Measurements from ENCODE around the gene ABI1. TPM values are rescaled to one million over a fixed set of nuclear protein-coding genes. Genes with fewer than 3 reads are reported as not detected.

The ABI1 gene
- total RNA-seq, 1 donor: 57.9 TPM

- H3K4me3 ChIP-seq (ENCODE audit: low read depth, low read length): no peak overlapping the region
- TF ChIP-seq, protein P1, sequence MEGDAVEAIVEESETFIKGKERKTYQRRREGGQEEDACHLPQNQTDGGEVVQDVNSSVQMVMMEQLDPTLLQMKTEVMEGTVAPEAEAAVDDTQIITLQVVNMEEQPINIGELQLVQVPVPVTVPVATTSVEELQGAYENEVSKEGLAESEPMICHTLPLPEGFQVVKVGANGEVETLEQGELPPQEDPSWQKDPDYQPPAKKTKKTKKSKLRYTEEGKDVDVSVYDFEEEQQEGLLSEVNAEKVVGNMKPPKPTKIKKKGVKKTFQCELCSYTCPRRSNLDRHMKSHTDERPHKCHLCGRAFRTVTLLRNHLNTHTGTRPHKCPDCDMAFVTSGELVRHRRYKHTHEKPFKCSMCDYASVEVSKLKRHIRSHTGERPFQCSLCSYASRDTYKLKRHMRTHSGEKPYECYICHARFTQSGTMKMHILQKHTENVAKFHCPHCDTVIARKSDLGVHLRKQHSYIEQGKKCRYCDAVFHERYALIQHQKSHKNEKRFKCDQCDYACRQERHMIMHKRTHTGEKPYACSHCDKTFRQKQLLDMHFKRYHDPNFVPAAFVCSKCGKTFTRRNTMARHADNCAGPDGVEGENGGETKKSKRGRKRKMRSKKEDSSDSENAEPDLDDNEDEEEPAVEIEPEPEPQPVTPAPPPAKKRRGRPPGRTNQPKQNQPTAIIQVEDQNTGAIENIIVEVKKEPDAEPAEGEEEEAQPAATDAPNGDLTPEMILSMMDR (IDR thresholded peaks at IDR 0.05; ENCODE audit: insufficient read depth, low read depth, low read length): peak; percentile 89
- DNase-seq (ENCODE audit: low read depth): peak; percentile 77
Measured at GRCh38 chr10:26881600-26882331, 21.0 kb upstream of the ABI1 start.

DNA sequence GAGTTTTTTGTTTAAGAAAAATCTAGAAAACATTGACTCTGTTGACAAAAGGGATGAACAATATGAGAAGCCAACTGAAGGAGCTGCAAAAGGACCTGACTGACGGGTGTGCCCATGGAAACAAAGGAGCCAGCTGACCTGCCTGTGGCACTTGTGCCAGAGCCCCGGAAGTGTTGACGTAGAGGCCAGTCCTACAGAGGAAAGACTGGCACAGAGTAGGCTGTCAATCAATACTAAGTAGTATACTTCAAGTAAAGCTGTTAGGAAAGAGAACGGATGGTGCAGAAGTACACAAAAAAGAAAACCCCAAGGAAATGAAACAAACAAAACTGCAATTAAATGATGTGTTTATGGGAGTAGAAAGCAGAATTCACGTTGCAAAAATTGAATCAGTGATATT lies 19.0 kb upstream of the ABI1 start:
- TF ChIP-seq, protein P1 (IDR thresholded peaks at IDR 0.05; ENCODE audit: insufficient read depth, low read depth, low read length): no peak
- DNase-seq (ENCODE audit: low read depth): no peak
- H3K4me3 ChIP-seq (ENCODE audit: low read depth, low read length): no peak overlapping the region

DNA sequence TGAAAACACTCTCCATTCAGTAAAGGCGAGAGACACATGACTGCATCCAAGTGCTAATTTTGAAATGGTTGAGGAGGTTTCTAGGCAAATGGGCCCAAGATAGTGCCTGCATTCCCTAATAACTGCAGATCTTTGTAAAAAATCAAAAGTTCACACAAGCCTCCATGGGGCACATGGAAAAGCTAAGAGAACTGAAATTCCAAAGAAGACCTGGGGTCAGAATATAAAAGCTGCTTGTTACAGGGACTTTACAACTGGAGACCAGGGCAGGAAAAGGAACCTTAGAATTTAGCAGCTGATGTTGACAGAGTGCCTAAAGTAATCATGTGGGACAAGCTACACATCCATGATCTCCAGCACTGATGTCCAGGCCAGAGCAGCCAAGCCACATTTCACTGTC lies 10.0 kb upstream of the ABI1 start:
- TF ChIP-seq, protein P1 (IDR thresholded peaks at IDR 0.05; ENCODE audit: insufficient read depth, low read depth, low read length): no peak
- no peak for DNase-seq (ENCODE audit: low read depth)
- no peak overlapping the region for H3K4me3 ChIP-seq (ENCODE audit: low read depth, low read length)

GRCh38 chr10:26869528-26869927 lies 8.8 kb upstream of the ABI1 start:
- H3K4me3 ChIP-seq (ENCODE audit: low read depth, low read length): no peak overlapping the region
- DNase-seq (ENCODE audit: low read depth): peak; percentile 14
- TF ChIP-seq, protein P1 (IDR thresholded peaks at IDR 0.05; ENCODE audit: insufficient read depth, low read depth, low read length): no peak

GRCh38 chr10:26863351-26864076 lies 2.8 kb upstream of the ABI1 start:
- TF ChIP-seq, protein P1 (IDR thresholded peaks at IDR 0.05; ENCODE audit: insufficient read depth, low read depth, low read length): no peak
- DNase-seq (ENCODE audit: low read depth): no peak
- no peak overlapping the region for H3K4me3 ChIP-seq (ENCODE audit: low read depth, low read length)

- peak overlapping the region; percentile 41 for H3K4me3 ChIP-seq (ENCODE audit: low read depth, low read length)
- DNase-seq (ENCODE audit: low read depth): no peak
- TF ChIP-seq, protein P1 (IDR thresholded peaks at IDR 0.05; ENCODE audit: insufficient read depth, low read depth, low read length): peak; percentile 71
Measured at GRCh38 chr10:26861205-26861998, 644 bp upstream of the ABI1 start.
